ENCODE data around the gene LMX1B.

The LMX1B gene

GRCh38 chr9:126569036-126569435 lies 44.7 kb upstream of the LMX1B start:
- no peak for TF ChIP-seq POLR2AphosphoS5 (IDR thresholded peaks at IDR 0.05; ENCODE audit: low read depth, low read length)
- TF ChIP-seq, protein P1, sequence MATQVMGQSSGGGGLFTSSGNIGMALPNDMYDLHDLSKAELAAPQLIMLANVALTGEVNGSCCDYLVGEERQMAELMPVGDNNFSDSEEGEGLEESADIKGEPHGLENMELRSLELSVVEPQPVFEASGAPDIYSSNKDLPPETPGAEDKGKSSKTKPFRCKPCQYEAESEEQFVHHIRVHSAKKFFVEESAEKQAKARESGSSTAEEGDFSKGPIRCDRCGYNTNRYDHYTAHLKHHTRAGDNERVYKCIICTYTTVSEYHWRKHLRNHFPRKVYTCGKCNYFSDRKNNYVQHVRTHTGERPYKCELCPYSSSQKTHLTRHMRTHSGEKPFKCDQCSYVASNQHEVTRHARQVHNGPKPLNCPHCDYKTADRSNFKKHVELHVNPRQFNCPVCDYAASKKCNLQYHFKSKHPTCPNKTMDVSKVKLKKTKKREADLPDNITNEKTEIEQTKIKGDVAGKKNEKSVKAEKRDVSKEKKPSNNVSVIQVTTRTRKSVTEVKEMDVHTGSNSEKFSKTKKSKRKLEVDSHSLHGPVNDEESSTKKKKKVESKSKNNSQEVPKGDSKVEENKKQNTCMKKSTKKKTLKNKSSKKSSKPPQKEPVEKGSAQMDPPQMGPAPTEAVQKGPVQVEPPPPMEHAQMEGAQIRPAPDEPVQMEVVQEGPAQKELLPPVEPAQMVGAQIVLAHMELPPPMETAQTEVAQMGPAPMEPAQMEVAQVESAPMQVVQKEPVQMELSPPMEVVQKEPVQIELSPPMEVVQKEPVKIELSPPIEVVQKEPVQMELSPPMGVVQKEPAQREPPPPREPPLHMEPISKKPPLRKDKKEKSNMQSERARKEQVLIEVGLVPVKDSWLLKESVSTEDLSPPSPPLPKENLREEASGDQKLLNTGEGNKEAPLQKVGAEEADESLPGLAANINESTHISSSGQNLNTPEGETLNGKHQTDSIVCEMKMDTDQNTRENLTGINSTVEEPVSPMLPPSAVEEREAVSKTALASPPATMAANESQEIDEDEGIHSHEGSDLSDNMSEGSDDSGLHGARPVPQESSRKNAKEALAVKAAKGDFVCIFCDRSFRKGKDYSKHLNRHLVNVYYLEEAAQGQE (IDR thresholded peaks at IDR 0.05; ENCODE audit: insufficient read depth in 1 of 2, low read depth in 2 of 2, low read length in 2 of 2), result no peak
- no peak for TF ChIP-seq FOXP2 (optimal IDR thresholded peaks at IDR 0.05; ENCODE audit: borderline replicate concordance, extremely low read depth, extremely low read length, insufficient read depth)
- TF ChIP-seq TAF1 (IDR thresholded peaks at IDR 0.05; ENCODE audit: borderline replicate concordance, insufficient read depth, low read length), result no peak
- no peak for TF ChIP-seq SIN3A (IDR thresholded peaks at IDR 0.05; ENCODE audit: borderline replicate concordance, insufficient read depth, low read length)

GRCh38 chr9:126578029-126578428 lies 35.7 kb upstream of the LMX1B start:
- TF ChIP-seq POLR2AphosphoS5 (IDR thresholded peaks at IDR 0.05; ENCODE audit: low read depth, low read length) (no peak), TAF1 (IDR thresholded peaks at IDR 0.05; ENCODE audit: borderline replicate concordance, insufficient read depth, low read length) (no peak), FOXP2 (optimal IDR thresholded peaks at IDR 0.05; ENCODE audit: borderline replicate concordance, extremely low read depth, extremely low read length, insufficient read depth) (no peak), SIN3A (IDR thresholded peaks at IDR 0.05; ENCODE audit: borderline replicate concordance, insufficient read depth, low read length) (no peak)
- TF ChIP-seq, protein P1 (IDR thresholded peaks at IDR 0.05; ENCODE audit: insufficient read depth in 1 of 2, low read depth in 2 of 2, low read length in 2 of 2), result no peak

GRCh38 chr9:126581893-126582292 lies 31.8 kb upstream of the LMX1B start:
- TF ChIP-seq FOXP2 (optimal IDR thresholded peaks at IDR 0.05; ENCODE audit: borderline replicate concordance, extremely low read depth, extremely low read length, insufficient read depth), result no peak
- no peak for TF ChIP-seq POLR2AphosphoS5 (IDR thresholded peaks at IDR 0.05; ENCODE audit: low read depth, low read length)
- TF ChIP-seq SIN3A (IDR thresholded peaks at IDR 0.05; ENCODE audit: borderline replicate concordance, insufficient read depth, low read length), result no peak
- TF ChIP-seq, protein P1 (IDR thresholded peaks at IDR 0.05; ENCODE audit: insufficient read depth in 1 of 2, low read depth in 2 of 2, low read length in 2 of 2), result no peak
- TF ChIP-seq TAF1 (IDR thresholded peaks at IDR 0.05; ENCODE audit: borderline replicate concordance, insufficient read depth, low read length), result no peak

DNA sequence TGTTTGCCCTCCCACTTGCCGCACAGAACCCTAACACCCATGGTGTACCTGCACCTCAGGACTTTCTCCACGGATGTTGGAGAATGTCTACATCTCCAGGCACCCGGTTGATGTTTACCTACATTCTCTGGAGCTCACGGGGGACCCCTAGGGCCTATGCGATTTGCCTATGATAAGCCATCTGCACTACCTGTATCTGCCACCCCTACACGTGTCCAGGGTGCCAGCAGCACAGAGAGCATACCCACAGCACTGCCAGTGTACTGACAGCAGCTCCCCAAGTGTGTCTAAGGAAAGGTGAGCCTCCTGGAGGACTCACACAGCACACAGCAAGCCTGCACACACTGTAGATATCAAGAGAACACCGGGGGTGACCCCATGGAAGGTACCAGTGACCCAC lies 31.3 kb upstream of the LMX1B start:
- TF ChIP-seq, protein P1 (IDR thresholded peaks at IDR 0.05; ENCODE audit: insufficient read depth in 1 of 2, low read depth in 2 of 2, low read length in 2 of 2), result no peak
- TF ChIP-seq POLR2AphosphoS5 (IDR thresholded peaks at IDR 0.05; ENCODE audit: low read depth, low read length) (no peak), SIN3A (IDR thresholded peaks at IDR 0.05; ENCODE audit: borderline replicate concordance, insufficient read depth, low read length) (no peak), FOXP2 (optimal IDR thresholded peaks at IDR 0.05; ENCODE audit: borderline replicate concordance, extremely low read depth, extremely low read length, insufficient read depth) (no peak), TAF1 (IDR thresholded peaks at IDR 0.05; ENCODE audit: borderline replicate concordance, insufficient read depth, low read length) (no peak)

Data from PFSK-1 (cell line).